Measurements from ENCODE around the gene TBC1D3B. TPM values are rescaled to one million over a fixed set of nuclear protein-coding genes. Genes with fewer than 3 reads are reported as not detected.
"Not testable (repeated sequence)": the region's sequence is repeated elsewhere in the genome, so short reads cannot be mapped to it uniquely, and the experiment has no call there.

The TBC1D3B gene
- total RNA-seq, 2 experiments from 2014 or later = 6.7 to 8.1 TPM

DNA sequence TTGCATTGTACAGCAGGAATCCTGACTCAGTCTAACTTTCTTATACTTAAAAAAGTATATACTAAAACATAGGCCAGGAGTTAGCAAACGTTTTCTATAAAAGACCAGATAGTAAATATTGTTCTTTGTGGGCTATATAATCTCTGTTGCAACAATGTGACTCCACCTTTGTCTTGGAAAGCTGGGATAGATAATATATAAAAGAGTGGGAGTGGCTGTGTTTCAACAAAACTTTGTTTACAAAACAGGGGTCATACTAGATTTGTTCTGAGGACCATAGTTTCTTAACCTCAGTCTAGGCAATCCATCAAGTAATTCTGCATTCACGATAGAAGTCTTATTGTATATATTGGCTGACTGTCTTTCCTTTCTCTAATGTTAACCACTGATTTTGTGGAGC lies 9.0 kb upstream of the TBC1D3B start:
- H3K9me3 Mint-ChIP-seq (ENCODE audit: insufficient read depth) = no peaks in the 10 kb centered on the region
- peaks cover 32% of the 10 kb centered on the region for H3K4me1 Mint-ChIP-seq (ENCODE audit: low read depth)
- ATAC-seq (no peak), DNase-seq (no peak)
- no peaks in the 10 kb centered on the region for H3K36me3 Mint-ChIP-seq (ENCODE audit: low read depth)
- POLR2A ChIA-PET = no interaction called here
- H3K4me3 Mint-ChIP-seq = no peak overlapping the region
- CTCF ChIA-PET = no interaction called here
- H3K27me3 Mint-ChIP-seq (ENCODE audit: low read depth) = peaks cover 29% of the 10 kb centered on the region
- no peak overlapping the region for H3K27ac Mint-ChIP-seq

DNA sequence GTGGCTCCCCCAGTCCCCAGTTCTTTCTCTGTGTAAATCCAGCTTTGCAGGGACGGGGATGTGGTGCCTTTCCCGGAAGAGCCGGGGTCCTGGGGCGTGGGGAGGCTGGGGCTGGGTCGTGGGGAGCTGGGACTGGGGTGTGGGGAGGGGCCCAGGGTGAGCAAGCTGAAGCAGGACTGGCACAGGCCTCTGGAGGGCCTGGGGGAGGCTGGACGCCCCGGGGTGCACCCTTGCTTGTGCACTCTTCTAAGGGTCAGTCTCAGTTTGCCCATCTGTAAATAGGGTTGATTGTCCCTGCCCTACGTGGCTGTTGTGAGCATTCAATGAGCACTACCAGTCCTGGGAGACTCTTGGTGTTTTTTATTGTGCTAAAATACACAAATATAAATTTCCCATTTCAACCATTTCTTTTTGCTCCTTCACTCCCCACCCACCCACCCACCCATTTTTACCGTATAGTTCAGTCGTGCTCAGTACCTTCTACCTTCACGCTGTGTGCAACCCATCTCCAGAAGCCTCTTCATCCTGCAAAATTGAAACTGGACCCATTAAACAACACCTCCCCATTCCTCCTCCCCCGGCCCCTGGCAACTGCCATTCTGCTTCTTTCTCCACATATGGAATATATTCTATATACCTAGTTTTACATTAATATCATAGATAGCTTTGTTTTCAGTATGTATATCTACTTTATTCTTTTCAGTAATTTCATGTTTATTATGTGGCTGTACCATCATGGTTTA lies 7.8 kb upstream of the TBC1D3B start:
- no peak for ATAC-seq
- no peak for DNase-seq
- H3K4me3 Mint-ChIP-seq = peak overlapping the region; percentile 47
- H3K36me3 Mint-ChIP-seq (ENCODE audit: low read depth) = no peaks in the 10 kb centered on the region
- POLR2A ChIA-PET = no interaction called here
- H3K4me1 Mint-ChIP-seq (ENCODE audit: low read depth) = peaks cover 25% of the 10 kb centered on the region
- peak overlapping the region; percentile 34 for H3K27ac Mint-ChIP-seq
- H3K9me3 Mint-ChIP-seq (ENCODE audit: insufficient read depth) = no peaks in the 10 kb centered on the region
- peaks cover 28% of the 10 kb centered on the region for H3K27me3 Mint-ChIP-seq (ENCODE audit: low read depth)
- CTCF ChIA-PET = no interaction called here

DNA sequence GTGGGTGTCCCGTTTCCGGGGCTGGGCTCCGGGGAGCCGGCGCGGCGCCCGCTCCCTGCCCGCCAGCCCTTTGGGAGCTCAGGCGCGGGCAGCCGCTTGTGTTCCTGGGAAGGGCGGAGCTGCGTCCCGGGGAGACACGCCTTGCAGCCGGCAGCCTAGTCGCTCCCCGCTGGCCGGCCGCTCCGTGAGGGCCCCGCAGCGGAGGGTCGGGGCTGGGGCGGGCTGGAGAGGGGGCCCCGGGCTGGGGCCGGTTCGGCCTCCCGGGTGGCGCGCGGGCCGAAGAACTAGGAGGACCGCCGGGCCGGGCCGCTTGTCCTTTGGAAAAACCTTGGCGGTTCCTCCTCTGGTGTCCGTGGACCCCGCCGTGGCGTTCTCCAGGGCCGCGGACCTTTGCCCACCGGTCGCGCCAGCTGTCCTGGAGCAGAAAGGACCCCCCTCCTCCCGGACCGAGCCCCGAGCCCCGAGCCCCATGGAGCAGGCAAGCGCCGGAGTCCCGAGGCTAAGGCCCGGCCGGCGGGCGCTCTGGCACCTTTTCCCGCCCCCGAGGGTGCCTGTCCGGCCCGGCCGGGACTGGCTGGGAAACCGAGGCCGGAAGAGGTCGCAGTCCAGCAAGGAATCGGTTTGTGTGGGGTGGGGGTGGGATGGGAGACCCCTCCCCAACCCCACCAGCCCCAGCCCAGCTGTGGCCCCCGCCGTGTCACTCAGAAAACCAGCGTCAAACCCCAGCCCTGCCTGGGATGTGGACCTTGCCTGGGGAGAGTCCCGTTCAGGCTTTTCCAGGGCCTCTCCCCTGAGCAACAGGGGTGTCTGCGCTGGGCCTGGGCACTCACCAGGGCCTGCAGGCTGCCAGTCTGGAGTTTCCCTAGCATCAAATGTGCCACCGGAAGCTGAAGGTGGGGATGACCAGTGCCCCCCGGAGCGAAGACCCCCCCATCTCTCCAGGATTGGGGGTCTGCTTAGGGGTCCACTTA lies 6.8 kb upstream of the TBC1D3B start:
- DNase-seq = no peak
- peak overlapping the region; percentile 15 for H3K27ac Mint-ChIP-seq
- peak; percentile 56 for ATAC-seq

DNA sequence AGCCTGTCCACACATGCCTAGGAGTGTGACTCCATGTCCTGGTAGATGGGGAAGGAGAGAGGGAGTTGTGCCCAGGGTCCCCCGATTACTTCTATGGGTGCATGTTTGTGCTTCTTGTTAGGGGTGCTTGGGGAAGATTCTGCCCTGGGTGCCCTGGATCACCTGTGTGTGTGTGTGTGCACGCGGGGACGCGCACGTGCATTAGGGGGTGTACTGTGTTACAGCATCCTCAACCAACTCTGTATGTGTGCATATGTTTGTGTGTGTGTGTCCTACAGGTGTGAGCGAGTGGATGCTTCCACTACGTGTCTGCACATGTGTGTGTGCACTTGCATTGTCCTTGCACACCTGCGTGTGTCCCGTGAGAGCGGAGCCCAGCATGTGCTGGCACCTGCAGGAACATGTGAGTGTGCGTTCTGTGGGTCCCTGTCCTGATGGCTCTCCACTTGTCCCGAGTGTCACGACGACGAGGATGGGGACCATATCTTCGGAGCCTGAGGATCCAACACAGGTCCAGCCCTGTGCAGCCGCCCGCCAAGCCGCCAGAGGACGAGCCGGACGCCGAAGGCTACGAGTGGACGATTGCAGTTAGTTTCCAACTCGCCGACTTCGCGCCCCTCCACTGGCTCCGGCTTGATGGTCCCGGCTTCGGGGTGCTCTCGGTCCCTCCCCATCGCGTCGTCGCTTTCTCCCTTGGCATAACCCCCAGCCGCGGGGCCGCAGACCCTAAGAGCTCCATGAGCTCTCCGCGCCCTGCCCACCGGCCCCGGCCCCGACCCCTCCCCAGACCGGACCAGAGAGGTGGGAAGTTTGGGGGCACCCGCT lies 6.0 kb upstream of the TBC1D3B start:
- no peak for DNase-seq
- H3K4me1 Mint-ChIP-seq (ENCODE audit: low read depth) = peaks cover 7% of the 10 kb centered on the region
- ATAC-seq = peak; percentile 14
- H3K27me3 Mint-ChIP-seq (ENCODE audit: low read depth) = peaks cover 28% of the 10 kb centered on the region
- CTCF ChIA-PET = interaction anchor here (0.8 kb wide), 1 partner anchor 11 kb away, joined by 3 read pairs; no protein-coding TSS in a partner anchor
- H3K4me3 Mint-ChIP-seq = no peak overlapping the region
- H3K27ac Mint-ChIP-seq = no peak overlapping the region
- H3K9me3 Mint-ChIP-seq (ENCODE audit: insufficient read depth) = no peaks in the 10 kb centered on the region
- no peaks in the 10 kb centered on the region for H3K36me3 Mint-ChIP-seq (ENCODE audit: low read depth)
- POLR2A ChIA-PET = no interaction called here

More for the DNA sequence above, 6.8 kb upstream of the TBC1D3B start:
- Mint-ChIP-seq H3K4me3 (peak overlapping the region; percentile 47), H3K27me3 (ENCODE audit: low read depth) (peaks cover 28% of the 10 kb centered on the region), H3K9me3 (ENCODE audit: insufficient read depth) (no peaks in the 10 kb centered on the region), H3K4me1 (ENCODE audit: low read depth) (peaks cover 16% of the 10 kb centered on the region), H3K36me3 (ENCODE audit: low read depth) (no peaks in the 10 kb centered on the region)
- ChIA-PET POLR2A (no interaction called here), CTCF (interaction anchor here (0.8 kb wide), 1 partner anchor 10 kb away, joined by 3 read pairs; no protein-coding TSS in a partner anchor)

DNA sequence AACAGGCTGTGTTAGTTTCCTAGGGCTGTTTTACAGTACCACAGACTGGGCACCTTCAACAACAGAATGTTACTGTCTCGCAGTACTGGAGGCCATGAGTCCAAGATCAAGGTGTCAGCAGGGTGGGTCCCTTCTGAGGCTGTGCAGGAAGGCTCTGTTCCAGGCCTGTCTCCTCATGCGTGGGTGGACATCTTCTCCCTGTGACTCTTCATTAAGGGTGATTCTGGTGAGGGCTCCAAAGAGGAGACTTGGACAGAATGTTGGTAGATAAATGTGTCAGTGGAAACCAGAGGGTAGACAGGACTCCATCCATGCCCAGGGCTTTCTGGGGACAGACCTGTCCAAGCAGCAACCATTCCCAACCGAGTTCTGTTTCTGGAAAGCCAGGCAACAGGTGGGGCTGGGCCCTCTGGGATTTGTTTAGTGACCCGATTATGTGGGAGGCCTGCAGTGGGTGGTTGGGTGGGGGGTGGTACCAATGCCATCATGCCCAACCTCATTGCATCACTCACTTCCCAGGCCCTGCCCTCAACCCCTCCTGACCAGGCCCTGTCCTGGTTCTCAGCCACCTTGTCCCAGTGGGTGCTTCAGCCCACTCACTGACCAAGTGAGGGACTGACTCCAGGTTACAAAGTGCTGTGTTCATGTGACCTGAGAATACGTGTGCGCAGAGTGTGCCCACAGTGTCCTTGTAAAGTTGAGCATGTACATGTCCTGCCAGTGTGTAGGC lies 5.2 kb upstream of the TBC1D3B start:
- H3K4me1 Mint-ChIP-seq (ENCODE audit: low read depth); H3K36me3 Mint-ChIP-seq (ENCODE audit: low read depth); ATAC-seq; CTCF ChIA-PET; H3K4me3 Mint-ChIP-seq; H3K27ac Mint-ChIP-seq; DNase-seq; H3K9me3 Mint-ChIP-seq (ENCODE audit: insufficient read depth); POLR2A ChIA-PET: not testable (repeated sequence)
- H3K27me3 Mint-ChIP-seq (ENCODE audit: low read depth) = peaks cover 28% of the 10 kb centered on the region

DNA sequence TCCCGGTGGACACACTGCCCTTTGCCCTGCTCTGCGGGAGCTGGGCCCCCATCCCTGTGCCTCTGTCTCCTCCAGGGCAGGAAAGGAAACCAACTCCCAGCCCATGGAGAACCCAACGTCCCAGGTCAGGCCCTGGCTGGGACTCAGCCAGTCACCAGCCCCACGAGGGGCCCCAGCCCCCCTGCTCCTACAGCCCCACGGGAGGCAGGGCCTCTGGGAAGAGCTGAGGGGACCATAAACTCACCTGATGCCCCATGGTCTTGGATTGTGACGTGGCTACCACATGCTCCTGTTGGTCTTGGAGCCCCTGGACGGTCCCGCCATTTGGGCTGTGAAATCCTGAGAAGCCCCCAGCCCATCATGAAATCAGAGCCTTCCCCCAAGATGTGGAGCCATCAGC lies 7.6 kb downstream of the TBC1D3B start:
- not testable (repeated sequence) for H3K36me3 Mint-ChIP-seq (ENCODE audit: low read depth); ATAC-seq

DNA sequence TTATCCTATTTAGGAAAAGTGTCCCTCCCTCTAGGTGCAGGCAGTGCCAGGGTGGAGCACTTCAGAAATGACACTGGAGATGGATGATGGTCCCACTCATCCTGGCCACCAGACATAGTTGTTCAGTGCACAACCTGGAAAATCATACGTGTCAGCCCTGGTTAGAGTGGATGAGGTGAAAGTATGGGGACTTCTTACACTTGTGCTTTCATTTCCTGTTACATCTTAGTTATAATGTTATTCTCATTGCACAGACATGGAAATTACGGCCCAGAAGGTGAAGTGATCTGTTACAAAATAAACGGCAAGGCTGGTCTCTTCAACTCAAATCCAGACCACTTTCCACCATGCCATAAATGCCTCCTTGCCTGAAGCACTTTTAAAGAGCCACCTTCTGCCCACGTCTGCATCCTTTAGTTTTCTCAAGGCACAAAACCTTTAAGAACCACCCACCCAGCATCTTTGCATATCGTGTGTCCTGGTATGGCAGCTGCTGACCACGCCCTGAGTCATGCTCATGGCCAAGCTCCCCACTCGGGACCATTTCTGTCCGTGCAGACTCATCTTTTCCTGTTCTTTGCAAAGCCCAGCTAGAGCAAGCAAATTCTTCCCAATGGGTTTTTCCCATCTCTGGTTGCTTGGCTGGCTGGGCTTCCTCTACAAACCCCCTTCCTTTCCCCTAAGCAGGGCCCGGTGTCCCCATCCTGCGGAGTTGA lies 22.4 kb downstream of the TBC1D3B start:
- Mint-ChIP-seq H3K4me1 (ENCODE audit: low read depth) (peaks cover 7% of the 10 kb centered on the region), H3K9me3 (ENCODE audit: insufficient read depth) (no peaks in the 10 kb centered on the region), H3K27ac (no peak overlapping the region), H3K4me3 (no peak overlapping the region), H3K27me3 (ENCODE audit: low read depth) (peaks cover 33% of the 10 kb centered on the region), H3K36me3 (ENCODE audit: low read depth) (no peaks in the 10 kb centered on the region)
- POLR2A ChIA-PET = no interaction called here
- CTCF ChIA-PET = interaction anchor here (1.0 to 1.1 kb wide), 2 partner anchors 42 to 178 kb away, joined by 3 read pairs; partner anchors contain the start of genes CCL3L1 and CCL3L3
- DNase-seq (no peak), ATAC-seq (no peak)

More for the DNA sequence above, 7.6 kb downstream of the TBC1D3B start:
- H3K4me3 Mint-ChIP-seq; DNase-seq; POLR2A ChIA-PET; CTCF ChIA-PET; H3K9me3 Mint-ChIP-seq (ENCODE audit: insufficient read depth); H3K4me1 Mint-ChIP-seq (ENCODE audit: low read depth); H3K27me3 Mint-ChIP-seq (ENCODE audit: low read depth); H3K27ac Mint-ChIP-seq: not testable (repeated sequence)

DNA sequence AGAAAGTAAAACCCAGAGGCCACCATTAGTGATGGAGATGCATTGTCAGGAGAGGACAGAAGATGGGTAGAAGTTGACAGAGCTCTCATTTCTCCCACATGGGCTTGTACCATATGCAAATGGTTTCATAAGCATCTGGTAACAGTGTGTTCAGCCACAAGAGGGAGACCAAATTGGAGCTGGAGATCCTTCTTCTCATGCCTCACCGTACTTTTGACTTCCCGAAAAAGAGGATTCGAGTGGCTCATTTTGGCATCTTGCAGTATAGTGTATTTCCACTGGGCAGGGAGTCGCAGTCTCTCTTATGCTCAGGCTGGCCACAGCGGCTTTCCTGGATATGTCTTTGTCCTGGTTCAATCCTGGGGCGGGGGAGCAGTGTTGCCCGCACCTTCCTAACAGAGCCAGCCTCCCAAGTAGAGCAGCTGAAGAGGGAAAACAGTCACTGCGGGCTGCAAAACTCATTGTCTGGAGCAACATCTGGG lies 23.8 kb downstream of the TBC1D3B start:
- ATAC-seq (no peak), DNase-seq (no peak)
- ChIA-PET CTCF (interaction anchor here (1.6 kb wide), 1 partner anchor 194 kb away, joined by 3 read pairs; no protein-coding TSS in a partner anchor), POLR2A (no interaction called here)
- Mint-ChIP-seq H3K27me3 (ENCODE audit: low read depth) (peaks cover 35% of the 10 kb centered on the region), H3K4me1 (ENCODE audit: low read depth) (peaks cover 11% of the 10 kb centered on the region), H3K27ac (no peak overlapping the region), H3K36me3 (ENCODE audit: low read depth) (no peaks in the 10 kb centered on the region), H3K9me3 (ENCODE audit: insufficient read depth) (no peaks in the 10 kb centered on the region), H3K4me3 (no peak overlapping the region)

DNA sequence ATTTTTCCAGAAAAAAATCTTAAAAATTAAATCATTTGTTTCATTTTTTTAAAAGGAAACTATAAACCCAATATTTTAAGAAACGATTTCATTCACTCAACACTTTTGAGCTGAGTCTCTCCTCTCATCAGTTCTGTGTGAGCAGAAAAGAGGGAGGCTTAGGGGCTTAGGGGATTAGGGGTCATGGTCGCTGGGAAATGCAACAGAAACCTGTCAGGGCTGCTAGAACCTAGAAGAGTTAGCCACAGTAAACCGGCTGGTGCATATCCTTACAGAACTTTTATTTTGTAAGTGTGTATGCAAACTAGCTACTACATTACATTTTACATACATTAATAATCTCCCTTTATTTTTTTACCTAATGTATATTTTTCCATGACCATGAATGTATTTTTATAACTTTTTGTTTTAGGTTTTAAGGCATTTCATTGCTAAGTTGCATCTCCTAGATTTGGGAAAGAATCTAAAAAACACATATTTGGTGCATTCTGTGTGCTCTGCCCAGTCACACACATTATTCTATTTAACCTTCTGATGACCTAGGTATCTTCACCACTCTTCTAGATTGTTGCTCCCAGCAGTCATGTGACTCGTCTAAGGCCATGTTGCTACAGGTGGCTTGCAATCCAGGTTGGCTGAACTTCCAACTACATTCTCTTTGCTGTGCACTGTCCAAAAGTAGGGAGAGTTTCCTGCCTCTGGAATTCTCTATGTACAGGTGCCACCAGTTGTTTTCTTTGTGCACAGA lies 24.4 kb downstream of the TBC1D3B start:
- ATAC-seq (no peak), DNase-seq (no peak)
- Mint-ChIP-seq H3K9me3 (ENCODE audit: insufficient read depth) (no peaks in the 10 kb centered on the region), H3K4me1 (ENCODE audit: low read depth) (peaks cover 11% of the 10 kb centered on the region), H3K36me3 (ENCODE audit: low read depth) (no peaks in the 10 kb centered on the region), H3K27me3 (ENCODE audit: low read depth) (peaks cover 36% of the 10 kb centered on the region), H3K27ac (no peak overlapping the region), H3K4me3 (no peak overlapping the region)
- ChIA-PET POLR2A (no interaction called here), CTCF (interaction anchor here (1.6 to 8.2 kb wide), 3 partner anchors 79 to 193 kb away, joined by 3 to 174 read pairs (median 105); partner anchors contain the start of gene CCL16)

DNA sequence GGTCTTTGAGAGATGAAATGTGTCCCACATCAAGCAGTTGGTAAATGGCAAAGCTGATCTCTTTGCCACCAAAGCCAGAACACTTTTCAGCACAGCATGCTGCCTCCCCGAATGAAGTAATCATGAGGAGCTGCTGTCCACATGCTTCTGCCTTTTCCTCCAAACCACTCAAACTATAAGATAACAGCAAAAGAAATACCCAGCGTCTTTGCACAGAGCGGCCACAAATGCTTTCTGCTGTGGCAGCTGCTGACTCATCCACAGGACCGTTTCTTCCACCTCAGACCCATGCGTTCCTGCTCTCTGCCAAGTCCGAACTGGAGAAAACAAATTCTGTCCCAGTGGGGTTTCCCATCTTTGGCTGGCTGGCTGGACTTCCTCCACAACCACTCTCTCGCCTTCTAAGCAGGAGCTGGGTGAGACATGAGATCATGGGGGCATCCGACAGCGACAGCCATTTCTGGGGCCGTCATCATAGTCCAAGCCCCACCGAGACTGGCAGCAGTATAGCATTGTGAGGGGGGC lies 27.1 kb downstream of the TBC1D3B start:
- Mint-ChIP-seq H3K27me3 (ENCODE audit: low read depth) (peaks cover 35% of the 10 kb centered on the region), H3K4me1 (ENCODE audit: low read depth) (peaks cover 11% of the 10 kb centered on the region), H3K27ac (no peak overlapping the region), H3K36me3 (ENCODE audit: low read depth) (no peaks in the 10 kb centered on the region), H3K4me3 (no peak overlapping the region), H3K9me3 (ENCODE audit: insufficient read depth) (no peaks in the 10 kb centered on the region)
- DNase-seq = no peak
- POLR2A ChIA-PET = interaction anchor here (0.7 to 1.2 kb wide), 2 partner anchors 59 to 77 kb away, joined by 3 to 4 read pairs; partner anchors contain the start of gene CCL3
- ATAC-seq = peak; percentile 30
- CTCF ChIA-PET = interaction anchor here (0.8 to 8.2 kb wide), 39 partner anchors 15 to 385 kb away, joined by 3 to 174 read pairs (median 5); partner anchors contain the start of genes CCL15, CCL16, CCL3 and CCL5

Measured in activated CD8-positive, alpha-beta T cell treated with anti-CD3 and anti-CD28 coated beads, Interleukin-2, amount 10 ng/mL, durations not matched to agents 7 days and 5 days (primary cell).